GM18867 (cell line): ENCODE results near the gene TMEM221.

Experiments
- ATAC-seq: cut with Tn5 transposase; IDR thresholded peaks from one replicate; pipeline ENCODE4 v1.9.1; 2021; ENCODE audit warnings: mild to moderate bottlenecking, moderate library complexity; ENCODE audit not compliant: unreplicated experiment

Gene TMEM221

GRCh38 chr19:17448131-17448967 is at the start of gene TMEM221:
Gene TMEM221 (minus strand): TSS chr19:17448668. CDS start chr19:17448462, 206 bp downstream.
- no peak for ATAC-seq

- ATAC-seq = no peak
Measured at GRCh38 chr19:17497149-17497798, 48.8 kb upstream of the TMEM221 start.

- no peak for ATAC-seq
Measured at GRCh38 chr19:17496337-17496997, 48.0 kb upstream of the TMEM221 start.

- no peak for ATAC-seq
Measured at GRCh38 chr19:17495639-17496296, 47.3 kb upstream of the TMEM221 start.

- ATAC-seq = no peak
Measured at GRCh38 chr19:17491287-17491686, 42.8 kb upstream of the TMEM221 start.

GRCh38 chr19:17490411-17490810 is 41.9 kb upstream of the TMEM221 start:
- ATAC-seq = no peak

GRCh38 chr19:17489392-17490030 is 41.0 kb upstream of the TMEM221 start:
- ATAC-seq = no peak

GRCh38 chr19:17488593-17489391 is 40.3 kb upstream of the TMEM221 start:
- no peak for ATAC-seq

- ATAC-seq = no peak
Measured at GRCh38 chr19:17487284-17488121, 39.0 kb upstream of the TMEM221 start.

- no peak for ATAC-seq
Measured at GRCh38 chr19:17486545-17487240, 38.2 kb upstream of the TMEM221 start.

GRCh38 chr19:17484520-17485185 is 36.2 kb upstream of the TMEM221 start:
- ATAC-seq = no peak

- no peak for ATAC-seq
Measured at GRCh38 chr19:17483605-17484002, 35.1 kb upstream of the TMEM221 start.

GRCh38 chr19:17482877-17483604 is 34.6 kb upstream of the TMEM221 start:
- no peak for ATAC-seq

- no peak for ATAC-seq
Measured at GRCh38 chr19:17481986-17482385, 33.5 kb upstream of the TMEM221 start.

GRCh38 chr19:17479325-17479791 is 30.9 kb upstream of the TMEM221 start:
- no peak for ATAC-seq

- ATAC-seq = no peak
Measured at GRCh38 chr19:17475541-17476115, 27.2 kb upstream of the TMEM221 start.
